Upper lobe of left lung (tissue), 6 donors: ENCODE data around the gene CFAP251. TPM values are rescaled to one million over a fixed set of nuclear protein-coding genes. Genes with fewer than 3 reads are reported as not detected.

Experiments used
- ATAC-seq, 2 donors: fragments of 200-7000 bp; cut with Tn5 transposase; one replicate each; pipeline ENCODE4 v1.9.1; 2022; ENCODE audit warnings: mild to moderate bottlenecking in 2 of 2, moderate library complexity in 2 of 2; ENCODE audit not compliant: low FRiP score in 2 of 2
- DNase-seq, 2 donors: peaks; one replicate each; pipeline ENCODE4 v3.0.0-alpha.2; 2019 to 2020
- H3K27ac ChIP-seq, 4 donors: fragments of 200-600 bp; sonication (generic); one replicate each; pipeline ENCODE4 v1.5.1; 2016 to 2019
- H3K27me3 ChIP-seq, 4 donors: fragments of 200-600 bp; sonication (generic); one replicate each; pipeline ENCODE4 v1.5.1; 2017 to 2019
- H3K36me3 ChIP-seq, 4 donors: fragments of 200-600 bp; sonication (generic); one replicate each; pipeline ENCODE4 v1.5.1; 2016 to 2019
- H3K4me1 ChIP-seq, 4 donors: fragments of 200-600 bp; sonication (generic); one replicate each; pipeline ENCODE4 v1.5.1; 2018 to 2019
- H3K4me3 ChIP-seq, 4 donors: fragments of 200-600 bp; sonication (generic); one replicate each; pipeline ENCODE4 v1.5.1; 2017 to 2019; ENCODE audit warnings: mild to moderate bottlenecking in 2 of 4, moderate library complexity in 1 of 4
- H3K9me3 ChIP-seq, 4 donors: fragments of 200-600 bp; sonication (generic); one replicate each; pipeline ENCODE4 v1.5.1; 2018 to 2019
- EP300 ChIP-seq, 4 donors: sonication (generic); formaldehyde crosslinking; IDR thresholded peaks; one replicate each; pipeline ENCODE4 v1.5.1; 2017; ENCODE audit warnings: antibody characterized with exemption in 4 of 4, control low read depth in 2 of 4
- POLR2A ChIP-seq, 4 donors: fragments of 450-650 bp; IDR thresholded peaks; one replicate each; pipeline ENCODE4 v1.5.1; 2016 to 2017; ENCODE audit warnings: antibody characterized with exemption in 4 of 4, mild to moderate bottlenecking in 2 of 4
- POLR2AphosphoS5 ChIP-seq, 2 donors: sonication (generic); formaldehyde crosslinking; IDR thresholded peaks; one replicate each; pipeline ENCODE4 v1.5.1; 2017; ENCODE audit warnings: antibody characterized with exemption in 2 of 2
- WGBS, 2 donors: methylation state at CpG; one replicate each; pipeline ENCODE4 v1.1.5; 2017 to 2018; 5-methylcytosine and 5-hydroxymethylcytosine counted together
- total RNA-seq, 6 donors: library from RNA; depleted of rRNA in 4 of 6; stranded (reverse); fragments of >200 nt in 4 of 6; gene quantifications; one replicate each; pipeline versions ENCODE4 v1.1.0 to v1.2.1, GENCODE V29; 2016 to 2021
- TF ChIP-seq, protein P1 (sequence below), 6 experiments: fragments of 450-650 bp in 4 of 6; fragments of 200-600 bp in 2 of 6; sonication (generic) in 2 of 6; IDR thresholded peaks; one replicate each; pipeline ENCODE4 v1.5.1; 2016 to 2019; ENCODE audit warnings: antibody characterized with exemption in 6 of 6
- donor health status: DM: no; HTN: no; CAD: no; lungs with moderate emphysema.
- donor health status: DM: no; HTN: yes; CAD: no; lungs with severe emphysema.

CFAP251 gene
- total RNA-seq, 6 donors from 2014 or later = 3.1 to 65.1 (median 12.7) TPM

DNA sequence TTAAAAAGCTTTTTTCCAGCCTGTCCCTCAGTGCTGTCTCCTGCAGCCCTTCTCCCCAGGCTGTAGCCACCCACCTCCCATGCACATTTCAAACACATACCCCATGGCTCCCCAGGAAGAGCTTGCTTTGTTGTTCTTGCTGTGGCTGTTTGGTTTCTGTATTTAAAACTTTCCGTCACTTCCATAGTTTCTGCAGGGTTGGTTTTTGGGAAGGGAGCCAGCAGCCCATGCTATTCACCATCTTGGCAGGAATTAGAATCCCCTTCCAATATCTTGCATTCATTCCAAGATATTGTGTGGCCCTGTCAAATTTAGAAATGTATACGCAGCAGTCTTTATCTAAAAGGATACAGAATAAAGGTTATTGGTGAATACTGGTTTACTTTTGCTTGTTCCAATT is 29.6 kb downstream of the CFAP251 start:
- 82 to 90% methylated on average over 2 of the region's 2 CpGs for WGBS, 2 donors

DNA sequence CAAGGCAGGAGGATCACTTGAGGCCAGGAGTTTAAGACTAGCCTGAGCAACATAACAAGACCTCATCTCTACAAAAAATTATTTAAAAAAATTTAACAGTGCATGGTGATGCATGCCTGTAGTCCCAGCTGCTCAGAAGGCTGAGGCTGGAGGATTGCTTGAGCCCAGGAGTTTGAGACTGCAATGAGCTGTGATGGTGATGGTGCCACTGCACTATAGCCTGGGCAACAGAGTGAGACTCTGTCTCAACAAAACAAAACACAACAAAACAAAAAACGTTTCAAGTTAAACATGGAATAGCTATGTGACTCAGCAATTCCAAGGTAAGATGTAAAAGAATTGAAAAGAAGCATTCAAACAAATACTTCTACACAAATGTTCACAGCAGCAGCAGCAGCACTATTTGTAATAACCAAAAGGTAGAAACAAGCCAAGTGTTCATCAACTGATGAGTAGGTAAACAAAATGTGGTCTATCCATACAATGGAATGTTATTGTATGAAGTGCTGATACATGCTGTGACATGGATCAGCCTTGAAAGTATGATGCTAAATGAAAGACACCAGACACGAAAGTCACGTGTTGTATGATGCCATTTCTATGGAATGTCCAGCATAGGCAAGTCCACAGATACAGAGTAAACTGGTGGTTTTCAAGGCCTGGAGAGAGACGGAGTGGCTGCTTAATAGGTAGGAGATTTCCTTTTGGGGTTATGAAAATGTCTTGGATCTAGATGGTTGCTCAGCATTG is 31.4 kb downstream of the CFAP251 start:
- Histone ChIP-seq H3K27ac (no peak overlapping the region), H3K4me1 (peaks cover 0 to 3% (median 0%) of the 10 kb centered on the region in 4 donors), H3K27me3 (no peaks in the 10 kb centered on the region), H3K4me3 (no peak overlapping the region), H3K9me3 (no peaks in the 10 kb centered on the region), H3K36me3 (no peaks in the 10 kb centered on the region)
- ATAC-seq (no peak), DNase-seq (no peak)
- 70 to 72% methylated on average over 4 of the region's 4 CpGs for WGBS, 2 donors
- TF ChIP-seq POLR2A (IDR thresholded peaks at IDR 0.05) (no peak), POLR2AphosphoS5 (IDR thresholded peaks at IDR 0.05) (no peak), EP300 (IDR thresholded peaks at IDR 0.05) (no peak)
- TF ChIP-seq, protein P1, sequence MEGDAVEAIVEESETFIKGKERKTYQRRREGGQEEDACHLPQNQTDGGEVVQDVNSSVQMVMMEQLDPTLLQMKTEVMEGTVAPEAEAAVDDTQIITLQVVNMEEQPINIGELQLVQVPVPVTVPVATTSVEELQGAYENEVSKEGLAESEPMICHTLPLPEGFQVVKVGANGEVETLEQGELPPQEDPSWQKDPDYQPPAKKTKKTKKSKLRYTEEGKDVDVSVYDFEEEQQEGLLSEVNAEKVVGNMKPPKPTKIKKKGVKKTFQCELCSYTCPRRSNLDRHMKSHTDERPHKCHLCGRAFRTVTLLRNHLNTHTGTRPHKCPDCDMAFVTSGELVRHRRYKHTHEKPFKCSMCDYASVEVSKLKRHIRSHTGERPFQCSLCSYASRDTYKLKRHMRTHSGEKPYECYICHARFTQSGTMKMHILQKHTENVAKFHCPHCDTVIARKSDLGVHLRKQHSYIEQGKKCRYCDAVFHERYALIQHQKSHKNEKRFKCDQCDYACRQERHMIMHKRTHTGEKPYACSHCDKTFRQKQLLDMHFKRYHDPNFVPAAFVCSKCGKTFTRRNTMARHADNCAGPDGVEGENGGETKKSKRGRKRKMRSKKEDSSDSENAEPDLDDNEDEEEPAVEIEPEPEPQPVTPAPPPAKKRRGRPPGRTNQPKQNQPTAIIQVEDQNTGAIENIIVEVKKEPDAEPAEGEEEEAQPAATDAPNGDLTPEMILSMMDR (IDR thresholded peaks at IDR 0.05) = no peak

More for the DNA sequence above, 29.6 kb downstream of the CFAP251 start:
- Histone ChIP-seq H3K27ac (no peak overlapping the region), H3K4me3 (no peak overlapping the region), H3K4me1 (no peaks in the 10 kb centered on the region), H3K36me3 (peaks cover 0 to under 1% (median 0%) of the 10 kb centered on the region in 4 donors), H3K9me3 (no peaks in the 10 kb centered on the region), H3K27me3 (no peaks in the 10 kb centered on the region)
- DNase-seq = no peak
- ATAC-seq = no peak
- TF ChIP-seq POLR2AphosphoS5 (IDR thresholded peaks at IDR 0.05) (no peak), EP300 (IDR thresholded peaks at IDR 0.05) (no peak), POLR2A (IDR thresholded peaks at IDR 0.05) (no peak)
- TF ChIP-seq, protein P1 (IDR thresholded peaks at IDR 0.05) = no peak

DNA sequence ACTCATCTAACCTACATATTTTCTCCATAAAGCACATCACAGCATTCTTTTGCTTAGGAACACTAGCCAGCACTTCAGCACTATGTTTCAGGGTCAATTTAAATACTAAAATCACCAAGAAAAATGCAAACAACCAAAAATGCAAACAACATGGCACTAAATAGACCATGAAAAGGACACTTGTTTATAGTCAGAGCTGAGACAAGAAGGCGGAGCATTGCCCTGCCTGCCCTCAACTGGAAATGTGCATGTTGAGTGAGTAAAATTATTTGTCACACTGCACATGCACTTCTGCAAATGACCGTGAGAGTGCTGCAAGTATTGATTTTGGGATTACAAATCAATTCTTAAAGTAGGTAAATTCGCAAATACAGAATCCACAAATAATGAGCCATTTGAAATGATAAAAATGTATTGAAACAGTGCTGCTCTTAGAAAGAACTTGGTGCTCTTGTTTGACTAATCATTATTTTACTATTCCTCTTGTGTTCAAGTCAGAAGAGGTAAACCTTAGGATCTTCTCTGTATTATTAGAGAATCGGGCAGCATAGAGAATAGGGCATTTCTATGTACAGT is 34.8 kb downstream of the CFAP251 start:
- WGBS, 2 donors = 90% methylated on average over 4 of the region's 4 CpGs
- H3K36me3 ChIP-seq = no peaks in the 10 kb centered on the region
- TF ChIP-seq EP300 (IDR thresholded peaks at IDR 0.05) (no peak), POLR2A (IDR thresholded peaks at IDR 0.05) (no peak), POLR2AphosphoS5 (IDR thresholded peaks at IDR 0.05) (no peak)
- TF ChIP-seq, protein P1 (IDR thresholded peaks at IDR 0.05) = no peak
- no peaks in the 10 kb centered on the region for H3K9me3 ChIP-seq
- DNase-seq (no peak), ATAC-seq (no peak)
- no peak overlapping the region for H3K27ac ChIP-seq
- H3K4me3 ChIP-seq = no peak overlapping the region
- H3K4me1 ChIP-seq = peaks cover 0 to 3% (median 0%) of the 10 kb centered on the region in 4 donors
- H3K27me3 ChIP-seq = no peaks in the 10 kb centered on the region

DNA sequence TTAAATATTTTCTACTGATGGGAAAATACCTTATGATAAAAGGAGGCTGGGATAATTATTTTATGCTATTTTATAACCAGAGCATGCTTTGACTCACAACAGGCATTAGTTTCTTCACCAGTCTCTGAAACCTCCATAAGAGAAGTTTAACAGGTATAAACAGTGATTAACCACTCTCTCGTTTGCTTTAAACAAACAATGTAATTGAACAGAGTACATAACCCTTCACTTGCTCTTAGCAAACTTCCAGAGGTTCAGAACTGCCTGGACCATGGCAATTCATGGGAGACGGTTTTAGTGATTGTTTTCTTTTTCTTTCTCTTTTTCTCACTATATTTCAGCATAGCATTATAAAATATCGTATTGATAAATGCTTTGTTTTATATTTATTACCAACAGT is 35.3 kb downstream of the CFAP251 start:
- WGBS, 2 donors = 61 to 67% methylated on average over 3 of the region's 3 CpGs
- DNase-seq (no peak), ATAC-seq (no peak)
- Histone ChIP-seq H3K27ac (no peak overlapping the region), H3K27me3 (no peaks in the 10 kb centered on the region), H3K9me3 (no peaks in the 10 kb centered on the region), H3K4me3 (no peak overlapping the region), H3K36me3 (no peaks in the 10 kb centered on the region), H3K4me1 (peaks cover 0 to 3% (median 0%) of the 10 kb centered on the region in 4 donors)
- no peak for TF ChIP-seq EP300 (IDR thresholded peaks at IDR 0.05)
- no peak for TF ChIP-seq POLR2A (IDR thresholded peaks at IDR 0.05)
- TF ChIP-seq POLR2AphosphoS5 (IDR thresholded peaks at IDR 0.05) = no peak

DNA sequence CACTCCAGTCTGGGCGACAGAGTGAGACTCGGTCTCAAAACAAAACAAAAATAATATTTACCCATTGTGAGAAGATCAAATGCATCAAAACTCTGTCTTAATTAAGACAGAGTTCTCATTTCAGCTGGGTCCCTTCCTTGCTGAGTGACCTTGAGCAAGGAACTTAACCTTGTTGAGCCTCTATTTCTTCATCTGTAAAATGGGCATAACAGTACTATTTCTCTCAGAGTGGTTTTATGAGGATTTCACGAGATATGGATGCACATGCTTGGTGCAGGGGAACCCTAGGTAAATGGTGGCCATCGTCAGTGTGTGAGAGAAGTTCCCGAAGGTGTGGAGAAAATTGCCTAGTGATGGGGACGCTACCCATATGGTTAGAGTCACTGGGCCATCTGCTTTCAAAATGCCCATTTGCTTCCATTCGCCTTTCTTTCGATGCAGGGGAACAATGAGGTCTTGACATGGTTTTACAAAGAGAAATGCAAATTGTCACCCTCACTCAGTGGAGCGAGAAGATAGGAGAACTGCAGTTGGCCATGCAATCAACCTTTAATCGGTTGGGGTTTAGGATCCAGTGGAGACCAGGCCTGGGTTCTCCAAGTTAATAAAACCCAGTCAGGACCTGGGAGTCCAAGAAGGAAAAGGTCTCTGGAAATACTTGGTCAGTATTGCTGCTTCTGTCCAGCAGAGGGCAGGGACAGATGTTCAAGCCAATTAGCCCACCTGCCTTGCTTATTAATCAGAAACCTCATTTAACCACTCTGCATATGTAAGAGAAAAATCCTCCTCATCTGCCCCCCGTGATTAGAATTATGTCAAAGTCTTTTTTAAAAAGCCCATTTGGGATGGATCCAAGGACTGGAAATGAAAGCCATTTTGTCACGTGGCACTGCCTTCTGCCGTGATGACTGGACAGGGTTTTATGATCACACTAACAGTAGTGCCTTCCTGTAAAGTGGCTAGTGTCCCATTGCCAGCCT is 37.2 kb downstream of the CFAP251 start:
- 81 to 83% methylated on average over 13 of the region's 13 CpGs for WGBS, 2 donors
- no peak overlapping the region for H3K4me3 ChIP-seq
- no peaks in the 10 kb centered on the region for H3K36me3 ChIP-seq
- DNase-seq (no peak), ATAC-seq (no peak)
- peaks cover 0 to 3% (median 0%) of the 10 kb centered on the region in 4 donors for H3K4me1 ChIP-seq
- TF ChIP-seq, protein P1 (IDR thresholded peaks at IDR 0.05) = peak; percentile 29 to 51 (median 38)
- no peak for TF ChIP-seq EP300 (IDR thresholded peaks at IDR 0.05)
- no peaks in the 10 kb centered on the region for H3K9me3 ChIP-seq
- no peak overlapping the region for H3K27ac ChIP-seq
- H3K27me3 ChIP-seq = no peaks in the 10 kb centered on the region
